OCI-LY3 (cell line): ENCODE data around the gene EML4.
"Not testable (repeated sequence)": the region's sequence is repeated elsewhere in the genome, so short reads cannot be mapped to it uniquely, and the experiment has no call there.

Source experiments
- H2AFZ ChIP-seq: fragments of 200-600, 300-600 bp; shearing (Covaris generic); 2 replicates; pipeline ENCODE4 v1.6.0; 2014; ENCODE audit warnings: antibody characterized with exemption, low read depth, low read length
- H3K27ac ChIP-seq: fragments of 200-600, 300-600 bp; sonication (generic); 2 replicates; pipeline ENCODE4 v1.5.1; 2014; ENCODE audit warnings: mild to moderate bottlenecking, low read length, moderate library complexity, mixed read lengths
- H3K27me3 ChIP-seq: fragments of 200-600, 300-600 bp; sonication (generic); 2 replicates; pipeline ENCODE4 v1.6.1; 2014; ENCODE audit warnings: low read depth, low read length, mixed read lengths
- H3K36me3 ChIP-seq: fragments of 200-600, 300-600 bp; sonication (generic); replicated peaks from 2 replicates; pipeline ENCODE3; 2014; ENCODE audit warnings: low read depth, low read length, mixed read lengths
- H3K4me1 ChIP-seq: fragments of 300-600, 200-600 bp; sonication (generic); 2 replicates; pipeline ENCODE4 v1.6.1; 2014; ENCODE audit warnings: low read length, mixed read lengths
- H3K4me2 ChIP-seq: fragments of 200-600, 300-600 bp; sonication (generic); 2 replicates; pipeline ENCODE4 v1.6.1; 2014; ENCODE audit warnings: low read length, mixed read lengths
- H3K4me3 ChIP-seq: fragments of 300-600, 200-600 bp; sonication (generic); 2 replicates; pipeline ENCODE4 v1.5.1; 2014; ENCODE audit warnings: antibody characterized with exemption, mild to moderate bottlenecking, low read length, moderate library complexity
- H3K79me2 ChIP-seq: fragments of 300-600, 200-600 bp; shearing (Covaris generic); 2 replicates; pipeline ENCODE4 v1.6.1; 2014; ENCODE audit warnings: mild to moderate bottlenecking, low read length, mixed read lengths
- H3K9ac ChIP-seq: fragments of 300-600, 200-600 bp; shearing (Covaris generic); 2 replicates; pipeline ENCODE4 v1.6.0; 2014; ENCODE audit warnings: mild to moderate bottlenecking, low read length, moderate library complexity
- H3K9me3 ChIP-seq: fragments of 200-600, 300-600 bp; shearing (Covaris generic); 2 replicates; pipeline ENCODE4 v1.6.1; 2014; ENCODE audit warnings: low read length, mixed read lengths; ENCODE audit not compliant: insufficient read depth
- H4K20me1 ChIP-seq: fragments of 200-600, 300-600 bp; sonication (generic); 2 replicates; pipeline ENCODE4 v1.6.1; 2016; ENCODE audit warnings: low read length, mixed read lengths; ENCODE audit not compliant: insufficient read depth
- CTCF ChIP-seq: fragments of 200-600, 300-600 bp; sonication (generic); IDR thresholded peaks from 2 replicates; pipeline ENCODE4 v1.5.1; 2014; ENCODE audit warnings: antibody characterized with exemption, low read length, low read depth
- EZH2phosphoT487 ChIP-seq: fragments of 200-600 bp; shearing (Covaris generic); IDR thresholded peaks from 2 replicates; pipeline ENCODE4 v1.6.1; 2018; ENCODE audit warnings: antibody characterized with exemption, mixed run types, low read depth

EML4 gene

GRCh38 chr2:42129487-42129852, 39.7 kb upstream of the EML4 start:
- no peak overlapping the region for H3K4me3 ChIP-seq
- H3K4me2 ChIP-seq: no peak overlapping the region
- peaks cover 54% of the 10 kb centered on the region for H3K27me3 ChIP-seq
- peaks cover 72% of the 10 kb centered on the region for H3K4me1 ChIP-seq
- no peaks in the 10 kb centered on the region for H3K36me3 ChIP-seq
- no peaks in the 10 kb centered on the region for H3K9me3 ChIP-seq
- H3K27ac ChIP-seq: no peak overlapping the region
- H2AFZ ChIP-seq: no peak overlapping the region
- no peaks in the 10 kb centered on the region for H3K79me2 ChIP-seq
- no peaks in the 10 kb centered on the region for H4K20me1 ChIP-seq
- no peak overlapping the region for H3K9ac ChIP-seq
- TF ChIP-seq CTCF (no peak), EZH2phosphoT487 (no peak)

- Histone ChIP-seq H3K4me2 (no peak overlapping the region), H3K9me3 (no peaks in the 10 kb centered on the region), H3K9ac (no peak overlapping the region), H4K20me1 (no peaks in the 10 kb centered on the region), H3K79me2 (no peaks in the 10 kb centered on the region), H2AFZ (no peak overlapping the region), H3K4me1 (peaks cover 67% of the 10 kb centered on the region), H3K27me3 (peaks cover 54% of the 10 kb centered on the region), H3K4me3 (no peak overlapping the region), H3K27ac (no peak overlapping the region), H3K36me3 (no peaks in the 10 kb centered on the region)
- TF ChIP-seq CTCF (no peak), EZH2phosphoT487 (no peak)
These were observed 39.2 kb upstream of the EML4 start for GRCh38 chr2:42129947-42130346.

GRCh38 chr2:42130858-42131257, 38.3 kb upstream of the EML4 start:
- H3K4me3 ChIP-seq, H3K79me2 ChIP-seq, H2AFZ ChIP-seq, H3K9me3 ChIP-seq, H3K27ac ChIP-seq, H3K9ac ChIP-seq, H3K4me2 ChIP-seq, H4K20me1 ChIP-seq, H3K36me3 ChIP-seq: not testable (repeated sequence)
- Histone ChIP-seq H3K4me1 (peaks cover 66% of the 10 kb centered on the region), H3K27me3 (peaks cover 50% of the 10 kb centered on the region)

- Histone ChIP-seq H3K4me2 (peak overlapping the region; percentile 89), H3K9me3 (no peaks in the 10 kb centered on the region), H3K36me3 (no peaks in the 10 kb centered on the region), H3K27ac (no peak overlapping the region), H3K27me3 (peaks cover 40% of the 10 kb centered on the region), H3K79me2 (no peaks in the 10 kb centered on the region), H3K4me3 (peak overlapping the region; percentile 68), H3K4me1 (peaks cover 63% of the 10 kb centered on the region), H2AFZ (0 out of 2 replicates have a peak overlapping the region, but pooled peaks have one; percentile 59), H3K9ac (no peak overlapping the region), H4K20me1 (no peaks in the 10 kb centered on the region)
- TF ChIP-seq EZH2phosphoT487 (no peak), CTCF (no peak)
These were observed 36.8 kb upstream of the EML4 start for GRCh38 chr2:42132191-42132965.
